Keratinocyte (primary cell): ENCODE results near the gene ZFYVE21. TPM values are rescaled to one million over a fixed set of nuclear protein-coding genes. Genes with fewer than 3 reads are reported as not detected.
"Not testable (repeated sequence)": the region's sequence is repeated elsewhere in the genome, so short reads cannot be mapped to it uniquely, and the experiment has no call there.

Experiments
- DNase-seq: peaks from one replicate; pipeline ENCODE4 v3.0.0-alpha.2; 2011; ENCODE audit warnings: low read depth, missing footprints, low spot score
- FAIRE-seq: peaks from 2 replicates; lab custom pipeline; 2011; peaks lifted over from hg19 to GRCh38; lab: Jason Lieb, UNC
- H2AFZ ChIP-seq: 2 replicates; pipeline ENCODE4 v1.6.0; 2012; ENCODE audit warnings: low read length, control low read depth, inconsistent platforms; ENCODE audit not compliant: control insufficient read depth
- H3K27ac ChIP-seq: 2 replicates; pipeline ENCODE4 v1.5.1; 2011; ENCODE audit warnings: low read length; ENCODE audit not compliant: control insufficient read depth, insufficient read depth
- H3K27me3 ChIP-seq: 3 replicates; pipeline ENCODE4 v1.6.0; 2011; ENCODE audit warnings: low read length; ENCODE audit not compliant: control insufficient read depth, insufficient read depth; ENCODE audit errors: extremely low read depth
- H3K36me3 ChIP-seq, 2 experiments: 2 replicates in 1 of 2; 3 replicates in 1 of 2; pipeline ENCODE4 v1.5.1; 2011; ENCODE audit warnings: low read length in 2 of 2, mild to moderate bottlenecking in 1 of 2; ENCODE audit not compliant: control insufficient read depth in 2 of 2, insufficient read depth in 2 of 2; ENCODE audit errors: extremely low read depth in 1 of 2
- H3K4me1 ChIP-seq: 3 replicates; pipeline ENCODE4 v1.5.1; 2011; ENCODE audit warnings: low read length; ENCODE audit not compliant: control insufficient read depth, insufficient read depth; ENCODE audit errors: extremely low read depth
- H3K4me2 ChIP-seq: 3 replicates; pipeline ENCODE4 v1.6.0; 2011; ENCODE audit warnings: low read depth, low read length; ENCODE audit not compliant: control insufficient read depth, insufficient read depth; ENCODE audit errors: extremely low read depth
- H3K4me3 ChIP-seq, 3 experiments: fragments of 200-600 bp in 1 of 3; sonication (generic) in 1 of 3; 2 replicates in 2 of 3; 3 replicates in 1 of 3; pipeline ENCODE4 v1.5.1; 2011 to 2016; ENCODE audit warnings: low read length in 3 of 3, mild to moderate bottlenecking in 3 of 3, control low read depth in 2 of 3, inconsistent platforms in 1 of 3, low read depth in 1 of 3, mixed read lengths in 1 of 3, mixed run types in 1 of 3, moderate library complexity in 1 of 3; ENCODE audit not compliant: control insufficient read depth in 2 of 3, insufficient read depth in 2 of 3; ENCODE audit errors: extremely low read depth in 1 of 3
- H3K79me2 ChIP-seq: 2 replicates; pipeline ENCODE4 v1.6.0; 2012; ENCODE audit warnings: low read length; ENCODE audit not compliant: control insufficient read depth, insufficient read depth
- H3K9ac ChIP-seq: 3 replicates; pipeline ENCODE4 v1.6.0; 2011; ENCODE audit warnings: low read length; ENCODE audit not compliant: control insufficient read depth, insufficient read depth; ENCODE audit errors: extremely low read depth
- H3K9me1 ChIP-seq: 3 replicates; pipeline ENCODE4 v1.6.0; 2011; ENCODE audit warnings: low read length; ENCODE audit not compliant: control insufficient read depth, insufficient read depth; ENCODE audit errors: extremely low read depth
- H3K9me3 ChIP-seq: 2 replicates; pipeline ENCODE4 v1.5.1; 2012; ENCODE audit warnings: low read depth, low read length; ENCODE audit not compliant: control insufficient read depth
- H4K20me1 ChIP-seq: 3 replicates; pipeline ENCODE4 v1.6.0; 2011; ENCODE audit warnings: low read length; ENCODE audit not compliant: control insufficient read depth, insufficient read depth; ENCODE audit errors: extremely low read depth
- EZH2 ChIP-seq: IDR thresholded peaks from one replicate; pipeline ENCODE4 v1.6.1; 2012; ENCODE audit warnings: inconsistent platforms, mild to moderate bottlenecking, low read length, moderate library complexity
- dilution Hi-C: fragments of 300-500 bp; cut with MboI; formaldehyde crosslinking; loops from one replicate; pipeline ENCODE4 v1.7.0; 2020; ENCODE audit warnings: low sequenced_read_pairs; ENCODE audit not compliant: extremely low pct_ligation_motif_present
- polyA plus RNA-seq, 5 experiments: library from polyadenylated mRNA; depleted of rRNA in 3 of 5; stranded (reverse) in 3 of 5; stranded (forward) in 1 of 5; unstranded in 1 of 5; fragments of >200 nt; gene quantifications; 1 replicate in 1 of 5; 2 replicates in 3 of 5; 3 replicates in 1 of 5; pipeline versions ENCODE4 v1.2.1 to v1.2.3, GENCODE V29; 2011 to 2012; ENCODE audit warnings: missing spikeins in 2 of 5, low read depth in 1 of 5, low replicate concordance in 1 of 5
- TF ChIP-seq, protein P1 (sequence below), 3 experiments: IDR thresholded peaks in 1 of 3; conservative IDR thresholded peaks in 1 of 3; optimal IDR thresholded peaks in 1 of 3; 2 replicates in 2 of 3; 3 replicates in 1 of 3; pipeline versions ENCODE3 to v1.5.1; 2011; ENCODE audit warnings: low read length in 3 of 3, mild to moderate bottlenecking in 3 of 3, moderate library complexity in 2 of 3, control low read depth in 1 of 3, inconsistent platforms in 1 of 3; ENCODE audit not compliant: insufficient read depth in 2 of 3; ENCODE audit errors: extremely low read depth in 1 of 3

The ZFYVE21 gene
- polyA plus RNA-seq, 1 donor (not counting 4 experiments of a cell fraction or from before 2014, with no cell fraction given) = 116 TPM

GRCh38 chr14:103688906-103689902, 26.4 kb upstream of the ZFYVE21 start:
- no peak overlapping the region for H2AFZ ChIP-seq
- FAIRE-seq = no peak
- H3K4me3 ChIP-seq = peak overlapping the region in 1 of 3 experiments; percentile 5
- H3K9ac ChIP-seq = peak overlapping the region; percentile 24
- dilution Hi-C loops = no loop called here
- no peak for TF ChIP-seq EZH2
- TF ChIP-seq, protein P1, sequence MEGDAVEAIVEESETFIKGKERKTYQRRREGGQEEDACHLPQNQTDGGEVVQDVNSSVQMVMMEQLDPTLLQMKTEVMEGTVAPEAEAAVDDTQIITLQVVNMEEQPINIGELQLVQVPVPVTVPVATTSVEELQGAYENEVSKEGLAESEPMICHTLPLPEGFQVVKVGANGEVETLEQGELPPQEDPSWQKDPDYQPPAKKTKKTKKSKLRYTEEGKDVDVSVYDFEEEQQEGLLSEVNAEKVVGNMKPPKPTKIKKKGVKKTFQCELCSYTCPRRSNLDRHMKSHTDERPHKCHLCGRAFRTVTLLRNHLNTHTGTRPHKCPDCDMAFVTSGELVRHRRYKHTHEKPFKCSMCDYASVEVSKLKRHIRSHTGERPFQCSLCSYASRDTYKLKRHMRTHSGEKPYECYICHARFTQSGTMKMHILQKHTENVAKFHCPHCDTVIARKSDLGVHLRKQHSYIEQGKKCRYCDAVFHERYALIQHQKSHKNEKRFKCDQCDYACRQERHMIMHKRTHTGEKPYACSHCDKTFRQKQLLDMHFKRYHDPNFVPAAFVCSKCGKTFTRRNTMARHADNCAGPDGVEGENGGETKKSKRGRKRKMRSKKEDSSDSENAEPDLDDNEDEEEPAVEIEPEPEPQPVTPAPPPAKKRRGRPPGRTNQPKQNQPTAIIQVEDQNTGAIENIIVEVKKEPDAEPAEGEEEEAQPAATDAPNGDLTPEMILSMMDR (optimal IDR thresholded peaks at IDR 0.05 in 1 of 3, IDR thresholded peaks at IDR 0.05 in 1 of 3, conservative IDR thresholded peaks at IDR 0.05 in 1 of 3; ENCODE audit: extremely low read depth in 1 of 3, insufficient read depth in 2 of 3, low read length in 3 of 3) = no peak
- no peaks in the 10 kb centered on the region for H3K9me1 ChIP-seq
- H3K36me3 ChIP-seq = peaks cover 33 to 52% of the 10 kb centered on the region in 2 experiments
- H3K79me2 ChIP-seq = peaks cover 7% of the 10 kb centered on the region
- H3K4me1 ChIP-seq = peaks cover 22% of the 10 kb centered on the region
- DNase-seq = no peak
- H3K4me2 ChIP-seq = peak overlapping the region; percentile 40
- H3K9me3 ChIP-seq = no peaks in the 10 kb centered on the region
- H4K20me1 ChIP-seq = peaks cover 21% of the 10 kb centered on the region
- H3K27me3 ChIP-seq = no peaks in the 10 kb centered on the region
- H3K27ac ChIP-seq = peak overlapping the region; percentile 28

DNA sequence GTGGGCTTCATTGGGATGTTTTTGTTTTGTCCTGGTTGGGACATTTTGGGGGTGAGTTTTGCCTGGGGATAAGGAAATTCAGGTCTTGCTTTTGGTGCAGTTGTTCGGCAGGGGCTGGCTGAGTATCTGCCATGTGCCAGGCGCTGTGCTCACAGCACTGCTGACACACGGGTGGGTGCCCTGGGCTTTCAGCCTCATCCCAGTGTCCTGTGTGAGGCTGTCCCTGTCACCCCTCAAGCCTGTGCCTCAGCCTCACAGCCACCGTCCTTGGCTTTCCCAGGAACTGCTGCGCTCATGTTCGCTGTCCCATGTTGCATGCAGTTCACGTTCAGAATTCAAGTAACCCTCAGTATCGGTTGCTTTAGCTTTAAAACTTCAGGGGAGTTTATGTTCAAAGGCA, 25.3 kb upstream of the ZFYVE21 start:
- DNase-seq = no peak
- no peak overlapping the region for H3K9ac ChIP-seq
- peaks cover 22% of the 10 kb centered on the region for H3K4me1 ChIP-seq
- no peak for FAIRE-seq
- H3K79me2 ChIP-seq = peaks cover 4% of the 10 kb centered on the region
- no peaks in the 10 kb centered on the region for H3K27me3 ChIP-seq
- dilution Hi-C loops = no loop called here
- H3K36me3 ChIP-seq = peaks cover 26 to 41% of the 10 kb centered on the region in 2 experiments
- no peak overlapping the region for H2AFZ ChIP-seq
- H3K27ac ChIP-seq = no peak overlapping the region
- peaks cover 21% of the 10 kb centered on the region for H4K20me1 ChIP-seq
- TF ChIP-seq, protein P1 (optimal IDR thresholded peaks at IDR 0.05 in 1 of 3, IDR thresholded peaks at IDR 0.05 in 1 of 3, conservative IDR thresholded peaks at IDR 0.05 in 1 of 3; ENCODE audit: extremely low read depth in 1 of 3, insufficient read depth in 2 of 3, low read length in 3 of 3) = no peak
- no peak for TF ChIP-seq EZH2
- no peaks in the 10 kb centered on the region for H3K9me1 ChIP-seq
- no peaks in the 10 kb centered on the region for H3K9me3 ChIP-seq
- no peak overlapping the region for H3K4me2 ChIP-seq
- H3K4me3 ChIP-seq = no peak overlapping the region

DNA sequence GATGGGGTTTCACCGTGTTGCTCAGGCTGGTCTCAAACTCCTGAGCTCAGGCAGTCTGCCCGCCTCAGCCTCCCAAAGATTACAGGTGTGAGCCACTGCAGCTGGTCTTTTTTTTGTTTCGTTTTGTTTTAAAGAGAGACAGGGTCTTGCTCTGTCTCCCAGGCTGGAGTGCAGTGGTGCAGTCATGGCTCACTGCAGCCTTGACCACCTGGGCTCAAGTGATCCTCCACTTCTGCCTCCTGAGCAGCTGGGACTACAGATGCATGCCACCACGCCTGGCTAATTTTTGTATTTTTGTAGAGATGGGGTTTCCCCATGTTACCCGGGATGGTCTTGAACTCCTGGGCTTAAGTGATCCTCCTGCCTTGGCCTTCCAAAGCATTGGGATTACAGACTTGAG, 24.0 kb upstream of the ZFYVE21 start:
- dilution Hi-C loops, H3K27ac ChIP-seq, H3K9me1 ChIP-seq, DNase-seq, H3K9ac ChIP-seq, H3K4me3 ChIP-seq, H3K9me3 ChIP-seq, FAIRE-seq, H3K27me3 ChIP-seq, H2AFZ ChIP-seq, H3K4me2 ChIP-seq: not testable (repeated sequence)
- H4K20me1 ChIP-seq = peaks cover 24% of the 10 kb centered on the region
- H3K79me2 ChIP-seq = peaks cover 12% of the 10 kb centered on the region
- peaks cover 25% of the 10 kb centered on the region for H3K4me1 ChIP-seq
- peaks cover 23 to 36% of the 10 kb centered on the region in 2 experiments for H3K36me3 ChIP-seq
